SU-DHL-6 (cell line): ENCODE measurements around the gene RNF182.

Experiments used
- H2AFZ ChIP-seq: fragments of 200-600 bp; sonication (generic); 2 replicates; pipeline ENCODE4 v1.6.1; 2014; ENCODE audit warnings: low read depth, mild to moderate bottlenecking, moderate library complexity, mixed read lengths, antibody characterized with exemption, low read length; ENCODE audit not compliant: severe bottlenecking
- H3F3A ChIP-seq: fragments of 200-600 bp; shearing (Covaris generic); 2 replicates; pipeline ENCODE4 v1.6.0; 2016; ENCODE audit warnings: antibody characterized with exemption, mild to moderate bottlenecking; ENCODE audit not compliant: insufficient read depth
- H3K27ac ChIP-seq: fragments of 200-600 bp; sonication (generic); 2 replicates; pipeline ENCODE4 v1.5.1; 2016; ENCODE audit warnings: low read depth, mild to moderate bottlenecking, low read length, moderate library complexity, mixed read lengths
- H3K27me3 ChIP-seq: fragments of 200-600 bp; sonication (generic), shearing (Covaris generic); 2 replicates; pipeline ENCODE4 v1.6.0; 2014; ENCODE audit warnings: mild to moderate bottlenecking, low read length
- H3K36me3 ChIP-seq: fragments of 200-600 bp; sonication (generic); 2 replicates; pipeline ENCODE4 v1.6.1; 2014; ENCODE audit warnings: mild to moderate bottlenecking, low read length, mixed read lengths
- H3K4me2 ChIP-seq: fragments of 300-600, 200-600 bp; shearing (Covaris generic), sonication (generic); 2 replicates; pipeline ENCODE4 v1.6.0; 2014; ENCODE audit warnings: low read length, low read depth, mild to moderate bottlenecking; ENCODE audit not compliant: poor library complexity, severe bottlenecking
- H3K4me3 ChIP-seq: fragments of 200-600 bp; sonication (generic); 2 replicates; pipeline ENCODE4 v1.5.1; 2014; ENCODE audit warnings: antibody characterized with exemption, low read length, mild to moderate bottlenecking, mixed read lengths; ENCODE audit not compliant: insufficient read depth, poor library complexity, severe bottlenecking
- H3K79me2 ChIP-seq: fragments of 200-600 bp; sonication (generic); 2 replicates; pipeline ENCODE4 v1.6.1; 2014; ENCODE audit warnings: mild to moderate bottlenecking, low read length, moderate library complexity; ENCODE audit not compliant: insufficient read depth
- H3K9ac ChIP-seq: fragments of 200-600 bp; sonication (generic); 2 replicates; pipeline ENCODE4 v1.7.0; 2014; ENCODE audit warnings: mild to moderate bottlenecking, low read length
- H3K9me2 ChIP-seq: fragments of 200-600 bp; sonication (generic); replicated peaks from 2 replicates; pipeline ENCODE4 v1.6.1; 2014; ENCODE audit warnings: low read length; ENCODE audit not compliant: insufficient read depth
- H3K9me3 ChIP-seq: fragments of 200-600 bp; sonication (generic); 2 replicates; pipeline ENCODE4 v1.6.1; 2014; ENCODE audit warnings: low read length, mixed read lengths; ENCODE audit not compliant: insufficient read depth
- H4K20me1 ChIP-seq: fragments of 200-600 bp; sonication (generic); 2 replicates; pipeline ENCODE4 v1.6.1; 2014; ENCODE audit warnings: low read depth, mild to moderate bottlenecking, antibody characterized with exemption, low read length, moderate library complexity, mixed read lengths
- EZH2phosphoT487 ChIP-seq: fragments of 200-600 bp; sonication (generic), shearing (Covaris generic); conservative IDR thresholded peaks from 2 replicates; pipeline ENCODE4 v1.6.1; 2018; ENCODE audit warnings: mild to moderate bottlenecking, antibody characterized with exemption, low read length, moderate library complexity, mixed read lengths
- TF ChIP-seq, protein P1 (sequence below): fragments of 200-600 bp; sonication (generic); IDR thresholded peaks from one replicate; pipeline ENCODE4 v1.5.1; 2017; ENCODE audit warnings: antibody characterized with exemption, mild to moderate bottlenecking, low read length, moderate library complexity; ENCODE audit not compliant: insufficient read depth, poor library complexity, severe bottlenecking

RNF182 gene

GRCh38 chr6:13979284-13980171 is 54.8 kb downstream of the RNF182 start:
- Histone ChIP-seq H3K79me2 (no peaks in the 10 kb centered on the region), H3K27me3 (no peaks in the 10 kb centered on the region), H3K9me2 (no peaks in the 10 kb centered on the region), H3K9ac (no peak overlapping the region), H3K9me3 (no peaks in the 10 kb centered on the region), H3K27ac (no peak overlapping the region), H3K4me2 (no peak overlapping the region), H4K20me1 (no peaks in the 10 kb centered on the region), H2AFZ (no peak overlapping the region), H3F3A (no peaks in the 10 kb centered on the region), H3K36me3 (no peaks in the 10 kb centered on the region), H3K4me3 (no peak overlapping the region)
- TF ChIP-seq EZH2phosphoT487 = no peak
- TF ChIP-seq, protein P1, sequence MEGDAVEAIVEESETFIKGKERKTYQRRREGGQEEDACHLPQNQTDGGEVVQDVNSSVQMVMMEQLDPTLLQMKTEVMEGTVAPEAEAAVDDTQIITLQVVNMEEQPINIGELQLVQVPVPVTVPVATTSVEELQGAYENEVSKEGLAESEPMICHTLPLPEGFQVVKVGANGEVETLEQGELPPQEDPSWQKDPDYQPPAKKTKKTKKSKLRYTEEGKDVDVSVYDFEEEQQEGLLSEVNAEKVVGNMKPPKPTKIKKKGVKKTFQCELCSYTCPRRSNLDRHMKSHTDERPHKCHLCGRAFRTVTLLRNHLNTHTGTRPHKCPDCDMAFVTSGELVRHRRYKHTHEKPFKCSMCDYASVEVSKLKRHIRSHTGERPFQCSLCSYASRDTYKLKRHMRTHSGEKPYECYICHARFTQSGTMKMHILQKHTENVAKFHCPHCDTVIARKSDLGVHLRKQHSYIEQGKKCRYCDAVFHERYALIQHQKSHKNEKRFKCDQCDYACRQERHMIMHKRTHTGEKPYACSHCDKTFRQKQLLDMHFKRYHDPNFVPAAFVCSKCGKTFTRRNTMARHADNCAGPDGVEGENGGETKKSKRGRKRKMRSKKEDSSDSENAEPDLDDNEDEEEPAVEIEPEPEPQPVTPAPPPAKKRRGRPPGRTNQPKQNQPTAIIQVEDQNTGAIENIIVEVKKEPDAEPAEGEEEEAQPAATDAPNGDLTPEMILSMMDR = no peak

DNA sequence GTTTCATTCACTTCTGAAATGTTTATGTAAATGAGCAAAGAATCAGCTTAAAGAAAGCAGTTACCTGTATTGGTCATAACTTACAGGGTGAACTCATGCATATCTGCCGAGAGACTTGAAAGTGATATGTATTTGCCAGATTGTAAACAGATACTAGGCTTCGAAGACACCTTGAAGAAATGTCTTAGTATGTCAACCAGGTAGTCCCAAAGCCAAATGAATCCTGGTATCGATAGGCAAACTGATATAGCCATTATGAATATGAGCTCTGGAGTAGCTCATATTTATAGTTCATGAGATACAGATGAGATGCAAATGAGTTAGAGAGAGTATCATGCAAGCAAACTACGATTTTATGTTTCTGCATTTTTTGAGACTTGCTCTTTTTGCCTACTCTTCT is 55.8 kb downstream of the RNF182 start:
- H2AFZ ChIP-seq = no peak overlapping the region
- no peak overlapping the region for H3K27ac ChIP-seq
- no peak overlapping the region for H3K4me3 ChIP-seq
- no peaks in the 10 kb centered on the region for H4K20me1 ChIP-seq
- H3F3A ChIP-seq = no peaks in the 10 kb centered on the region
- H3K9ac ChIP-seq = no peak overlapping the region
- H3K9me2 ChIP-seq = no peaks in the 10 kb centered on the region
- no peaks in the 10 kb centered on the region for H3K27me3 ChIP-seq
- no peaks in the 10 kb centered on the region for H3K79me2 ChIP-seq
- no peak for TF ChIP-seq EZH2phosphoT487
- TF ChIP-seq, protein P1 = no peak
- H3K9me3 ChIP-seq = no peaks in the 10 kb centered on the region
- no peaks in the 10 kb centered on the region for H3K36me3 ChIP-seq
- no peak overlapping the region for H3K4me2 ChIP-seq

DNA sequence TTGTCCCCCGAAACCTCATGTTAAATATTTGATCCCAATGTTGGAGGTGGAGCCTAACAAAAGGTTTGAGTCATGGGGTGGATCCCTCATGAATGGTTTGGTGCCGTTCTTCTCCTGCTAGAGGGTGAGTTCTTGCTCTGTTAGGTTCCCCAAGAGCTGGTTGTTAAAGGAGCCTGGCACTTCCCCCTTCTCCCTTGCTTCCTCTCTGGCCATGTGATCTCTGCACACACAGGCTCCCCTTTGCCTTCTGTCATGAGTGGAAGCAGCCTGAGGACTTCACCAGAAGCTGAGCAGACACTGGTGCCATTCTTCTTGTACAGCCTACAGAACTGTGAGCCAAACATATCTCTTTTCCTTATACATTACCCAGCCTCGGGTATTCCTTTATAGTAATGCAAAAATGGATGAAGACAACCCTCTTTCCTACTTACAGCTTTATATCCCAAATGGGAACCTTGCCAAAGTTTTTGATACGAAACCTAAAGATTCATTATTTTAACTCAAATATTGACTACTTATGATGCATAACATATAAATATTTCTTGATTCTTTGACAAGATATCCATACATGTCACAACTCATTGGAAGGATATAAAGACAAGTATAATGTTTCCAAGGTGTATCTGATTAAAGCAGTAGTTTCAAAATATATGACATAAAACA is 61.0 kb downstream of the RNF182 start:
- Histone ChIP-seq H2AFZ (no peak overlapping the region), H3K9me2 (no peaks in the 10 kb centered on the region), H3K27me3 (0 out of 2 replicates have a peak, but pooled peaks cover 5% of the 10 kb centered on the region), H3K9me3 (no peaks in the 10 kb centered on the region), H3K79me2 (no peaks in the 10 kb centered on the region), H3K27ac (no peak overlapping the region), H3F3A (no peaks in the 10 kb centered on the region), H3K36me3 (no peaks in the 10 kb centered on the region), H3K4me3 (no peak overlapping the region), H3K9ac (no peak overlapping the region), H4K20me1 (no peaks in the 10 kb centered on the region), H3K4me2 (no peak overlapping the region)
- TF ChIP-seq, protein P1 = no peak
- no peak for TF ChIP-seq EZH2phosphoT487
